ENCODE data around the gene NMRK1. TPM values are rescaled to one million over a fixed set of nuclear protein-coding genes. Genes with fewer than 3 reads are reported as not detected.

NMRK1 gene
- polyA plus RNA-seq, 1 of the 3 experiments (the other 2 are of a cell fraction), result 8.4 TPM

DNA sequence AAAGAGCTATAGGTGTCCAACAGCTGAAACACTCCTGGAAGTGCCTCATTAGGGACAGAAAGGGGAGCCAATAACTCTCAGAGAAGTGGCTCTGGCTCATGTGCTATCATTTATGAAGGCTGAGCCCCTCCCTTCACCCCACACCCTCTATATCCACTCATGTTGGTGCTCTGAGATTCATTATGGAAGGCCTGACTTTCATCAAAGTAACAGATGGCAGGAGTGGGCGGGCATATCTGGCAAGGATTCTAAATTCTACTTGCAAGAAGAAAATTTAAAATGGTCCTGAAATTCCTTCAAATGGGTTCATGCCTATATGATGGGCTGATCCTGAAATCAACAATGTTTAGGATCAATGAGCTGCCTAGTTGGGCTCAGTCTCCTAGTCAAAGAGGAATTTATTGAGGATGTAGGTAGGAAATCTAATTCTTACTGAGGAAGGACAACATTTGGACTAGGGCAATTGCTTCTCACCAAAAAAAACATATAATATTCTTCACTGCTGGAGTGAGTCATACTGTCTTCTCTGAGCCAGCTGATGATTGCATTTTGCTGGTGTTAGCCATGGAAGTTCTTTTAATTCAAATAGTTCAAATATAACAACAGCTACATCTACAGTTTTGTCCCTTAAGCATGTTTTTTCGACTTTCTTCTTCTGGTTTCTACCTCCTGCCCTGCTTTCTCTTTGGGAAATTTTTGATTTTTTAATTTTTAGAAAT is 23.5 kb downstream of the NMRK1 start:
- Histone ChIP-seq H3K9me3 (no peaks in the 10 kb centered on the region), H3K27me3 (ENCODE audit: insufficient read depth) (no peaks in the 10 kb centered on the region), H3K9ac (no peak overlapping the region), H3K4me1 (ENCODE audit: control insufficient read depth in 1 of 2, insufficient read depth in 2 of 2, low read depth in 1 of 2, low read length in 1 of 2) (peaks cover 2 to 9% of the 10 kb centered on the region in 2 experiments; a peak in 2 of 4 replicates), H2AFZ (ENCODE audit: low read depth) (peak overlapping the region; percentile 0; the same call in 1 of the 2 replicates), H3K4me3 (ENCODE audit: low read depth in 2 of 2, low read length in 1 of 2) (no peak overlapping the region), H3K36me3 (replicated peaks in 1 of 2; ENCODE audit: control insufficient read depth in 1 of 2, insufficient read depth in 2 of 2, low read length in 1 of 2) (peaks cover 0 to 7% of the 10 kb centered on the region in 2 experiments), H4K20me1 (ENCODE audit: insufficient read depth) (no peaks in the 10 kb centered on the region), H3K4me2 (peak overlapping the region; percentile 59), H3K9me2 (no peaks in the 10 kb centered on the region), H3K79me2 (ENCODE audit: insufficient read depth) (no peaks in the 10 kb centered on the region), H3F3A (replicated peaks; ENCODE audit: insufficient read depth) (peaks cover 4% of the 10 kb centered on the region), H3K27ac (ENCODE audit: low read depth in 2 of 2, low read length in 1 of 2) (peak overlapping the region in 1 of 2 experiments; percentile 28; a peak in 3 of 4 replicates)
- DNase-seq, result no peak
- WGBS (ENCODE audit: low lambda C conversion rate), result 12% methylated on average over 2 of the region's 2 CpGs
- ChIA-PET CTCF (interaction anchor here (1.2 to 2.0 kb wide), 4 partner anchors 10 to 291 kb away, joined by 3 to 5 read pairs (median 4); no protein-coding TSS in a partner anchor), POLR2A (no interaction called here)
- TF ChIP-seq, protein P1, sequence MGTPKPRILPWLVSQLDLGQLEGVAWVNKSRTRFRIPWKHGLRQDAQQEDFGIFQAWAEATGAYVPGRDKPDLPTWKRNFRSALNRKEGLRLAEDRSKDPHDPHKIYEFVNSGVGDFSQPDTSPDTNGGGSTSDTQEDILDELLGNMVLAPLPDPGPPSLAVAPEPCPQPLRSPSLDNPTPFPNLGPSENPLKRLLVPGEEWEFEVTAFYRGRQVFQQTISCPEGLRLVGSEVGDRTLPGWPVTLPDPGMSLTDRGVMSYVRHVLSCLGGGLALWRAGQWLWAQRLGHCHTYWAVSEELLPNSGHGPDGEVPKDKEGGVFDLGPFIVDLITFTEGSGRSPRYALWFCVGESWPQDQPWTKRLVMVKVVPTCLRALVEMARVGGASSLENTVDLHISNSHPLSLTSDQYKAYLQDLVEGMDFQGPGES (IDR thresholded peaks at IDR 0.05; ENCODE audit: low read depth, low read length), result no peak
- TF ChIP-seq TCF12 (IDR thresholded peaks at IDR 0.05) (peak; percentile 53; the same call in 1 of the 2 replicates), FOSL2 (IDR thresholded peaks at IDR 0.05; ENCODE audit: borderline replicate concordance, low read depth) (peak; percentile 46; the same call in 1 of the 2 replicates)

DNA sequence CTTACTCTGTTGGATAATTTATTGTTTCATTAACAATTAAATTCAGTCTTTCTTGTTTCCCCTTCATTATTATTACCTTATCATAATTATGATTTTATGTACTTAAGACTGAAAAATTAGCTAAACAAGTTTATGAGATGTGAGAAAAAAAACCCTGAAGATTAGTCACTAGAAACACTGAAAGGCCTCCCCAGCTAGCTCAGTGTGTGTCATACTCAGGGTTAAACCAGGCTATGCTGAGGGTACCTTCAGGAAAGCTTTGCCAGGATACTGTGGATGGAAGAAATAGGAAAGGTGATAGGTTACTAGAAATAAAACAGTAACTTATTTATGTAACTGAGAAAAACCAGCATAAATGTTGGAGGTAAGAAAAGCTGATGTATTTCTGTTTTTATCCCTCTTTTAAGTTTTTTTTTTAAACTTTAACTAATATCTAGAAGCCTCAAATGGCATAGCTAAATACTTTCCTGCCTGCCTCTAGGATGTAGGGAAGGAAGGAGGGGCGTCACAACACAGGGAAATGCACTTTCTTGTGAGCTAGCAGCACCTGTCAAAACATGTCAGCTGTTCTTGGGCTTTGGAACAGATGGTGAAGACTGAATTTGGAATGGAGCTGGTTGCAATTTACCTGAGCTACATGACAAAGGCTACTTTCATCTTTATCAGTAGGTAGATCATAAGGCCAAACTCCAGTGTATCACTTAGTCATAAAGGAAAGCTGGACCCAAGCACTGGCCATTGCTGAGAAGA is 24.2 kb downstream of the NMRK1 start:
- peaks cover 4% of the 10 kb centered on the region for H3F3A ChIP-seq (replicated peaks; ENCODE audit: insufficient read depth)
- H4K20me1 ChIP-seq (ENCODE audit: insufficient read depth), result no peaks in the 10 kb centered on the region
- no peak overlapping the region for H3K4me3 ChIP-seq (ENCODE audit: low read depth in 2 of 2, low read length in 1 of 2)
- TF ChIP-seq MEF2A (IDR thresholded peaks at IDR 0.05; ENCODE audit: borderline replicate concordance, low read depth) (no peak), POLR2AphosphoS5 (IDR thresholded peaks at IDR 0.05; ENCODE audit: low read depth, low read length) (no peak), CHD2 (IDR thresholded peaks at IDR 0.05; ENCODE audit: low read length, partially characterized antibody) (no peak)
- TF ChIP-seq, protein P2, sequence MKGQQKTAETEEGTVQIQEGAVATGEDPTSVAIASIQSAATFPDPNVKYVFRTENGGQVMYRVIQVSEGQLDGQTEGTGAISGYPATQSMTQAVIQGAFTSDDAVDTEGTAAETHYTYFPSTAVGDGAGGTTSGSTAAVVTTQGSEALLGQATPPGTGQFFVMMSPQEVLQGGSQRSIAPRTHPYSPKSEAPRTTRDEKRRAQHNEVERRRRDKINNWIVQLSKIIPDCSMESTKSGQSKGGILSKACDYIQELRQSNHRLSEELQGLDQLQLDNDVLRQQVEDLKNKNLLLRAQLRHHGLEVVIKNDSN (IDR thresholded peaks at IDR 0.05; ENCODE audit: borderline replicate concordance, low read depth), result no peak
- H3K79me2 ChIP-seq (ENCODE audit: insufficient read depth), result no peaks in the 10 kb centered on the region
- H3K4me1 ChIP-seq (ENCODE audit: control insufficient read depth in 1 of 2, insufficient read depth in 2 of 2, low read depth in 1 of 2, low read length in 1 of 2), result peaks cover 2 to 9% of the 10 kb centered on the region in 2 experiments; a peak in 2 of 4 replicates
- H3K9ac ChIP-seq, result no peak overlapping the region
- H3K27ac ChIP-seq (ENCODE audit: low read depth in 2 of 2, low read length in 1 of 2), result peak overlapping the region in 1 of 2 experiments; percentile 28; a peak in 2 of 4 replicates
- no peaks in the 10 kb centered on the region for H3K27me3 ChIP-seq (ENCODE audit: insufficient read depth)
- peak overlapping the region; percentile 59 for H3K4me2 ChIP-seq
- POLR2A ChIA-PET, result no interaction called here
- H3K9me3 ChIP-seq, result no peaks in the 10 kb centered on the region
- H3K36me3 ChIP-seq (replicated peaks in 1 of 2; ENCODE audit: control insufficient read depth in 1 of 2, insufficient read depth in 2 of 2, low read length in 1 of 2), result peaks cover 0 to 7% of the 10 kb centered on the region in 2 experiments
- H3K9me2 ChIP-seq, result no peaks in the 10 kb centered on the region
- no peak overlapping the region for H2AFZ ChIP-seq (ENCODE audit: low read depth)
- CTCF ChIA-PET, result interaction anchor here (1.2 to 2.0 kb wide), 4 partner anchors 9 to 290 kb away, joined by 3 to 5 read pairs (median 4); no protein-coding TSS in a partner anchor
- no peak for DNase-seq
- WGBS (ENCODE audit: low lambda C conversion rate), result 33% methylated on average over 1 of the region's 1 CpG
